Measurements from ENCODE around the gene CYP24A1. TPM values are rescaled to one million over a fixed set of nuclear protein-coding genes. Genes with fewer than 3 reads are reported as not detected.

The CYP24A1 gene
- total and polyA plus RNA-seq, 5 donors from 2014 or later, result 0.49 to 0.80 (median 0.66) TPM; not detected in 1

- peaks cover 16 to 40% (median 23%) of the 10 kb centered on the region in 4 donors for H3K4me1 Mint-ChIP-seq
- H3K4me3 Mint-ChIP-seq, result no peak overlapping the region
- Histone ChIP-seq H3K27me3 (ENCODE audit: control insufficient read depth, insufficient read depth, low read length) (no peaks in the 10 kb centered on the region), H3K9me3 (ENCODE audit: control insufficient read depth in 2 of 2, low read length in 2 of 2) (no peaks in the 10 kb centered on the region), H3K4me3 (ENCODE audit: low read depth, low read length) (no peak overlapping the region), H3K4me1 (ENCODE audit: control insufficient read depth, insufficient read depth, low read length, poor library complexity, severe bottlenecking) (peaks cover 13% of the 10 kb centered on the region), H3K27ac (ENCODE audit: insufficient read depth, low read length, poor library complexity, severe bottlenecking) (no peak overlapping the region), H3K36me3 (ENCODE audit: control insufficient read depth, insufficient read depth, low read length) (peaks cover 39% of the 10 kb centered on the region)
- H3K27me3 Mint-ChIP-seq, result no peaks in the 10 kb centered on the region
- no peak for ATAC-seq (ENCODE audit: low read depth in 2 of 2)
- DNase-seq, result no peak
- peaks cover 14% of the 10 kb centered on the region for H3K36me3 Mint-ChIP-seq
- peak overlapping the region in 1 of 3 donors; percentile 48 for H3K27ac Mint-ChIP-seq
- no peaks in the 10 kb centered on the region for H3K9me3 Mint-ChIP-seq
Measured at GRCh38 chr20:54217762-54218161, 44.0 kb upstream of the CYP24A1 start.

- ATAC-seq (ENCODE audit: low read depth in 2 of 2) (no peak), DNase-seq (no peak)
- Histone ChIP-seq H3K27me3 (ENCODE audit: control insufficient read depth, insufficient read depth, low read length) (no peaks in the 10 kb centered on the region), H3K4me3 (ENCODE audit: low read depth, low read length) (no peak overlapping the region), H3K4me1 (ENCODE audit: control insufficient read depth, insufficient read depth, low read length, poor library complexity, severe bottlenecking) (no peaks in the 10 kb centered on the region), H3K27ac (ENCODE audit: insufficient read depth, low read length, poor library complexity, severe bottlenecking) (no peak overlapping the region), H3K9me3 (ENCODE audit: control insufficient read depth in 2 of 2, low read length in 2 of 2) (no peaks in the 10 kb centered on the region), H3K36me3 (ENCODE audit: control insufficient read depth, insufficient read depth, low read length) (peaks cover 39% of the 10 kb centered on the region)
- Mint-ChIP-seq H3K4me1 (peaks cover 20 to 43% (median 25%) of the 10 kb centered on the region in 4 donors), H3K4me3 (no peak overlapping the region), H3K27ac (peak overlapping the region in 1 of 3 donors; percentile 1), H3K9me3 (no peaks in the 10 kb centered on the region), H3K27me3 (no peaks in the 10 kb centered on the region), H3K36me3 (peaks cover 14% of the 10 kb centered on the region)
Measured at GRCh38 chr20:54215157-54215789, 41.5 kb upstream of the CYP24A1 start.

- Histone ChIP-seq H3K9me3 (ENCODE audit: control insufficient read depth in 2 of 2, low read length in 2 of 2) (no peaks in the 10 kb centered on the region), H3K36me3 (ENCODE audit: control insufficient read depth, insufficient read depth, low read length) (peaks cover 36% of the 10 kb centered on the region), H3K4me3 (ENCODE audit: low read depth, low read length) (no peak overlapping the region), H3K27me3 (ENCODE audit: control insufficient read depth, insufficient read depth, low read length) (no peaks in the 10 kb centered on the region), H3K4me1 (ENCODE audit: control insufficient read depth, insufficient read depth, low read length, poor library complexity, severe bottlenecking) (peaks cover 4% of the 10 kb centered on the region), H3K27ac (ENCODE audit: insufficient read depth, low read length, poor library complexity, severe bottlenecking) (no peak overlapping the region)
- H3K4me3 Mint-ChIP-seq, result no peak overlapping the region
- DNase-seq (no peak), ATAC-seq (ENCODE audit: low read depth in 2 of 2) (no peak)
- H3K27ac Mint-ChIP-seq, result no peak overlapping the region
- H3K4me1 Mint-ChIP-seq, result peaks cover 25 to 51% (median 32%) of the 10 kb centered on the region in 4 donors
- peaks cover 14% of the 10 kb centered on the region for H3K36me3 Mint-ChIP-seq
- H3K9me3 Mint-ChIP-seq, result no peaks in the 10 kb centered on the region
- no peaks in the 10 kb centered on the region for H3K27me3 Mint-ChIP-seq
Measured at GRCh38 chr20:54214566-54214965, 40.8 kb upstream of the CYP24A1 start.

GRCh38 chr20:54212871-54213270 lies 39.1 kb upstream of the CYP24A1 start:
- Histone ChIP-seq H3K27ac (ENCODE audit: insufficient read depth, low read length, poor library complexity, severe bottlenecking) (no peak overlapping the region), H3K36me3 (ENCODE audit: control insufficient read depth, insufficient read depth, low read length) (peaks cover 35% of the 10 kb centered on the region), H3K27me3 (ENCODE audit: control insufficient read depth, insufficient read depth, low read length) (no peaks in the 10 kb centered on the region), H3K4me3 (ENCODE audit: low read depth, low read length) (no peak overlapping the region), H3K9me3 (ENCODE audit: control insufficient read depth in 2 of 2, low read length in 2 of 2) (no peaks in the 10 kb centered on the region), H3K4me1 (ENCODE audit: control insufficient read depth, insufficient read depth, low read length, poor library complexity, severe bottlenecking) (peaks cover 16% of the 10 kb centered on the region)
- peak overlapping the region in 1 of 4 donors; percentile 76 for H3K4me3 Mint-ChIP-seq
- DNase-seq (no peak), ATAC-seq (ENCODE audit: low read depth in 2 of 2) (no peak)
- H3K36me3 Mint-ChIP-seq, result peaks cover 14% of the 10 kb centered on the region
- no peak overlapping the region for H3K27ac Mint-ChIP-seq
- H3K27me3 Mint-ChIP-seq, result no peaks in the 10 kb centered on the region
- peaks cover 25 to 61% (median 42%) of the 10 kb centered on the region in 4 donors for H3K4me1 Mint-ChIP-seq
- no peaks in the 10 kb centered on the region for H3K9me3 Mint-ChIP-seq

GRCh38 chr20:54212226-54212625 lies 38.4 kb upstream of the CYP24A1 start:
- H3K4me1 Mint-ChIP-seq, result peaks cover 25 to 63% (median 40%) of the 10 kb centered on the region in 4 donors
- no peak overlapping the region for H3K27ac Mint-ChIP-seq
- ATAC-seq (ENCODE audit: low read depth in 2 of 2), result no peak
- H3K27me3 ChIP-seq (ENCODE audit: control insufficient read depth, insufficient read depth, low read length), result no peaks in the 10 kb centered on the region
- H3K36me3 ChIP-seq (ENCODE audit: control insufficient read depth, insufficient read depth, low read length), result peaks cover 29% of the 10 kb centered on the region
- H3K9me3 ChIP-seq (ENCODE audit: control insufficient read depth in 2 of 2, low read length in 2 of 2), result no peaks in the 10 kb centered on the region
- no peak overlapping the region for H3K27ac ChIP-seq (ENCODE audit: insufficient read depth, low read length, poor library complexity, severe bottlenecking)
- H3K4me3 Mint-ChIP-seq, result peak overlapping the region in 1 of 4 donors; percentile 76
- no peak for DNase-seq
- peaks cover 9% of the 10 kb centered on the region for H3K36me3 Mint-ChIP-seq
- H3K4me1 ChIP-seq (ENCODE audit: control insufficient read depth, insufficient read depth, low read length, poor library complexity, severe bottlenecking), result peaks cover 22% of the 10 kb centered on the region
- H3K9me3 Mint-ChIP-seq, result no peaks in the 10 kb centered on the region
- H3K27me3 Mint-ChIP-seq, result no peaks in the 10 kb centered on the region
- H3K4me3 ChIP-seq (ENCODE audit: low read depth, low read length), result no peak overlapping the region

- H3K4me1 Mint-ChIP-seq, result peaks cover 16 to 55% (median 34%) of the 10 kb centered on the region in 4 donors
- Histone ChIP-seq H3K27me3 (ENCODE audit: control insufficient read depth, insufficient read depth, low read length) (no peaks in the 10 kb centered on the region), H3K4me1 (ENCODE audit: control insufficient read depth, insufficient read depth, low read length, poor library complexity, severe bottlenecking) (peaks cover 22% of the 10 kb centered on the region), H3K9me3 (ENCODE audit: control insufficient read depth in 2 of 2, low read length in 2 of 2) (no peaks in the 10 kb centered on the region), H3K4me3 (ENCODE audit: low read depth, low read length) (peak overlapping the region; percentile 87), H3K27ac (ENCODE audit: insufficient read depth, low read length, poor library complexity, severe bottlenecking) (no peak overlapping the region), H3K36me3 (ENCODE audit: control insufficient read depth, insufficient read depth, low read length) (peaks cover 4% of the 10 kb centered on the region)
- H3K9me3 Mint-ChIP-seq, result no peaks in the 10 kb centered on the region
- H3K27me3 Mint-ChIP-seq, result peaks cover 4% of the 10 kb centered on the region
- ATAC-seq (ENCODE audit: low read depth in 2 of 2) (no peak), DNase-seq (no peak)
- H3K36me3 Mint-ChIP-seq, result no peaks in the 10 kb centered on the region
- peak overlapping the region; percentile 7 to 95 (median 39) for H3K27ac Mint-ChIP-seq
- peak overlapping the region; percentile 86 to 99 (median 92) for H3K4me3 Mint-ChIP-seq
Measured at GRCh38 chr20:54209216-54209813, 35.5 kb upstream of the CYP24A1 start.

- Histone ChIP-seq H3K4me1 (ENCODE audit: control insufficient read depth, insufficient read depth, low read length, poor library complexity, severe bottlenecking) (peaks cover 22% of the 10 kb centered on the region), H3K36me3 (ENCODE audit: control insufficient read depth, insufficient read depth, low read length) (peaks cover 4% of the 10 kb centered on the region), H3K9me3 (ENCODE audit: control insufficient read depth in 2 of 2, low read length in 2 of 2) (no peaks in the 10 kb centered on the region), H3K27ac (ENCODE audit: insufficient read depth, low read length, poor library complexity, severe bottlenecking) (peak overlapping the region; percentile 87), H3K27me3 (ENCODE audit: control insufficient read depth, insufficient read depth, low read length) (no peaks in the 10 kb centered on the region), H3K4me3 (ENCODE audit: low read depth, low read length) (peak overlapping the region; percentile 87)
- Mint-ChIP-seq H3K27me3 (peaks cover 4% of the 10 kb centered on the region), H3K36me3 (no peaks in the 10 kb centered on the region), H3K4me3 (peak overlapping the region; percentile 86 to 99 (median 92)), H3K9me3 (no peaks in the 10 kb centered on the region), H3K4me1 (peaks cover 16 to 55% (median 32%) of the 10 kb centered on the region in 4 donors), H3K27ac (peak overlapping the region; percentile 39 to 95 (median 95))
- ATAC-seq (ENCODE audit: low read depth in 2 of 2) (peak in 1 of 2 donors; percentile 22), DNase-seq (peak in 1 of 3 donors; percentile 53)
Measured at GRCh38 chr20:54208548-54209176, 34.9 kb upstream of the CYP24A1 start.

Measured in CD4-positive, CD25-positive, alpha-beta regulatory T cell (primary cell).